Stomach (tissue), 9 donors: ENCODE results near the gene SMCO2. TPM values are rescaled to one million over a fixed set of nuclear protein-coding genes. Genes with fewer than 3 reads are reported as not detected.

Experiments used
- DNase-seq, 2 donors: peaks; one replicate each; pipeline versions ENCODE4 v3.0.0 to v3.0.0-alpha.2; 2013 to 2019
- H3K27ac ChIP-seq, 5 donors: fragments of 200-600 bp in 4 of 5; sonication (generic) in 4 of 5; one replicate each; pipeline ENCODE4 v1.5.1; 2013 to 2019; ENCODE audit warnings: mild to moderate bottlenecking in 1 of 5, moderate library complexity in 1 of 5
- H3K27me3 ChIP-seq, 3 donors: fragments of 200-600 bp; sonication (generic); one replicate each; pipeline ENCODE4 v1.5.1; 2017 to 2019; ENCODE audit warnings: mixed run types in 1 of 3
- H3K36me3 ChIP-seq, 4 donors: fragments of 200-600 bp; sonication (generic); 1 replicate in 3 of 4; 2 replicates in 1 of 4; pipeline ENCODE4 v1.5.1; 2016 to 2019
- H3K4me1 ChIP-seq, 4 donors: fragments of 200-600 bp; sonication (generic); one replicate each; pipeline ENCODE4 v1.5.1; 2016 to 2019
- H3K4me3 ChIP-seq, 4 donors: fragments of 200-600 bp; sonication (generic) in 3 of 4; one replicate each; pipeline ENCODE4 v1.5.1; 2016 to 2019; ENCODE audit warnings: mild to moderate bottlenecking in 1 of 4
- H3K9me3 ChIP-seq, 4 donors: fragments of 200-600 bp; sonication (generic); one replicate each; pipeline ENCODE4 v1.5.1; 2016 to 2019
- CTCF ChIP-seq, 7 experiments: fragments of 450-650 bp in 4 of 7; fragments of 200-600 bp in 3 of 7; sonication (generic) in 3 of 7; IDR thresholded peaks; one replicate each; pipeline ENCODE4 v1.5.1; 2016 to 2019; ENCODE audit warnings: antibody characterized with exemption in 7 of 7, control low read depth in 2 of 7, mild to moderate bottlenecking in 1 of 7
- EP300 ChIP-seq: sonication (generic); formaldehyde crosslinking; IDR thresholded peaks from one replicate; pipeline ENCODE4 v1.6.1; 2017; ENCODE audit warnings: antibody characterized with exemption
- POLR2A ChIP-seq, 4 donors: fragments of 450-650 bp; IDR thresholded peaks; one replicate each; pipeline ENCODE4 v1.6.1; 2016; ENCODE audit warnings: antibody characterized with exemption in 4 of 4, control low read depth in 2 of 4, mild to moderate bottlenecking in 1 of 4, moderate library complexity in 1 of 4
- POLR2AphosphoS5 ChIP-seq, 3 donors: sonication (generic); formaldehyde crosslinking; IDR thresholded peaks; one replicate each; pipeline ENCODE4 v1.6.1; 2016; ENCODE audit warnings: antibody characterized with exemption in 3 of 3
- WGBS, 5 donors: extraction: QIAGEN DNeasy Blood & Tissue Kit in 3 of 5; methylation state at CpG; one replicate each; pipeline versions ENCODE4 v1.1.5 to v1.1.7; 2013 to 2018; 5-methylcytosine and 5-hydroxymethylcytosine counted together
- intact Hi-C: fragments of 100-400 bp; cut with DNase I; formaldehyde crosslinking; loops from one replicate; pipeline ENCODE4 v1.15.1; 2023; ENCODE audit warnings: low total_unique reads
- polyA plus RNA-seq, 3 donors: library from polyadenylated mRNA; stranded (reverse); fragments of 200-250 nt; gene quantifications; one replicate each; pipeline ENCODE4 v1.2.3, GENCODE V29; 2013
- total RNA-seq, 5 donors: library from RNA; depleted of rRNA; stranded (reverse); fragments of >200 nt; gene quantifications; one replicate each; pipeline versions ENCODE4 v1.1.0 to v1.2.3, GENCODE V29; 2014 to 2016
- donor health status: healthy with polysubstance abuse.
- donor health status: Bipolar disorder and iron deficiency.
- donor health status: healthy.

Gene SMCO2
- total and polyA plus RNA-seq, 8 donors = 1.2 to 2.5 TPM; not detected in 6

DNA sequence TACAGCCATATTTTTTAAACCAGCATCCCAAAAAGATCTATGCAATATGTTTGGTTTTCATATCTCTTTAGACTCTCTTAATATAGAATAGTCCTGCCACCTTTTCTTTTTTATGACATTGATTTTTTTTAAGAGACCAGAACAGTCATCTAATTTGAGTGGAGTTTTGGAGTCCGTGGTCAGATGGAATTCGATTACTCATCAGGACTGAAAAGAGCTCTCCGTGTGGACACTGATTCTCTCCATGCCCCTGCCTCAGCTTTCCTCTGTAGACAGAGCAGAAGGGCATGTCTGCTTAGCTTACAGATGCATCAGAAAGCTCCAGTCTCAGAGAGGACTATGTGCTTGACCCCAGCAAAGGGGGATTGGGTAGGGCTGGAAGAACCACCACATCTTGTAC is 27.8 kb downstream of the SMCO2 start:
- WGBS, 5 donors = 61 to 79% (median 68%) methylated on average over 3 of the region's 3 CpGs
- TF ChIP-seq POLR2A (IDR thresholded peaks at IDR 0.05) (no peak), POLR2AphosphoS5 (IDR thresholded peaks at IDR 0.05) (no peak), CTCF (IDR thresholded peaks at IDR 0.05) (no peak), EP300 (no peak)

DNA sequence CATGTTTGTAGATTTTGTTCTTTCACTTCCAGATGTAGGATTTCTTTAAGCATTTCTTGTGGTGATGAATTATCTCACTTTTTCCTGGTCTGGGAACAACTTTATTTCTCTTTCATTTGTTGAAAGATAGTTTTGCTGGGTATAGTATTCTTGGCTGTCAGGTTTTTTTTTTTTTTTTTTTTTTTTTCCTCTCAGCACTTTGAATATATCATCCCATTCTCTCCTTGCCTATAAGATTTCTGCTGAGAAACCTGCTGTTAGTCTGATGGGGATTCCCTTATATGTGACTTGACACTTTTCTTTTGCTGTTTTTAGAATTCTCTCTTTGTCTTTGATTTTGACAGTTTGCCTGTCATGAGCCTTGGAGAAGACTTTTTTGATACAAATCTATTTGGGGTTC is 30.5 kb downstream of the SMCO2 start:
- H3K4me1 ChIP-seq = no peaks in the 10 kb centered on the region
- no peaks in the 10 kb centered on the region for H3K27me3 ChIP-seq
- TF ChIP-seq POLR2A (IDR thresholded peaks at IDR 0.05) (no peak), POLR2AphosphoS5 (IDR thresholded peaks at IDR 0.05) (no peak), EP300 (no peak), CTCF (IDR thresholded peaks at IDR 0.05) (no peak)
- peaks cover 9 to 35% (median 21%) of the 10 kb centered on the region in 4 donors for H3K9me3 ChIP-seq
- H3K27ac ChIP-seq = no peak overlapping the region
- no peak overlapping the region for H3K4me3 ChIP-seq
- no peaks in the 10 kb centered on the region for H3K36me3 ChIP-seq
- no peak for DNase-seq
- intact Hi-C loops = no loop called here

More for the DNA sequence above, 27.8 kb downstream of the SMCO2 start:
- Histone ChIP-seq H3K9me3 (peaks cover 9 to 35% (median 21%) of the 10 kb centered on the region in 4 donors), H3K4me1 (no peaks in the 10 kb centered on the region), H3K4me3 (no peak overlapping the region), H3K36me3 (no peaks in the 10 kb centered on the region), H3K27me3 (no peaks in the 10 kb centered on the region), H3K27ac (no peak overlapping the region)
- intact Hi-C loops = no loop called here
- no peak for DNase-seq

- intact Hi-C loops = no loop called here
- TF ChIP-seq POLR2A (IDR thresholded peaks at IDR 0.05) = no peak
- no peak for TF ChIP-seq CTCF (IDR thresholded peaks at IDR 0.05)
- TF ChIP-seq EP300 = no peak
- no peak for TF ChIP-seq POLR2AphosphoS5 (IDR thresholded peaks at IDR 0.05)
- Histone ChIP-seq H3K4me1 (no peaks in the 10 kb centered on the region), H3K36me3 (no peaks in the 10 kb centered on the region), H3K4me3 (no peak overlapping the region), H3K9me3 (peaks cover 9 to 35% (median 21%) of the 10 kb centered on the region in 4 donors), H3K27me3 (no peaks in the 10 kb centered on the region), H3K27ac (no peak overlapping the region)
- DNase-seq = no peak
Observed at GRCh38 chr12:27478949-27479348, 32.4 kb downstream of the SMCO2 start.

DNA sequence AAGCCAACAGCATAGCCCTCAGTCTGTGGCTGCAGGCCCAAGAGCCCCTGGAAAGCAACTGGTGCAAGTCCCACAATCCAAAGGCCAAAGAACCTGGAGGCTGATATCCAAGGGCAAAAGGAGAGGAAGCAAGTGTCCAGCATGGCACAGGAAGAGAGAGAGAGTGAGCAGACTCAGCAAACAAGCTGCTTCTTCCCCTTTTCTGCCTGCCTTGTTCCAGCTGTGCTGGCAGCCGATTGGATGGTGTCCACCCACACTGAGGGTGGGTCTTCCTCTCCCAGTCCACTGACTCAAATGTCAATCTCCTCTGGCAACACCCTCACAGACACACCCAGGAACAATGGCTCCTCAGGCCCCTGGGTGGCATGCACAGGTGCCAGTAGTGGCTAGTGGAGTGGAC is 33.5 kb downstream of the SMCO2 start:
- Histone ChIP-seq H3K4me1 (no peaks in the 10 kb centered on the region), H3K27ac (no peak overlapping the region), H3K9me3 (peaks cover 9 to 35% (median 21%) of the 10 kb centered on the region in 4 donors), H3K27me3 (no peaks in the 10 kb centered on the region), H3K36me3 (no peaks in the 10 kb centered on the region), H3K4me3 (no peak overlapping the region)
- intact Hi-C loops = no loop called here
- no peak for DNase-seq
- TF ChIP-seq POLR2A (IDR thresholded peaks at IDR 0.05) = no peak
- TF ChIP-seq EP300 = no peak
- no peak for TF ChIP-seq POLR2AphosphoS5 (IDR thresholded peaks at IDR 0.05)
- TF ChIP-seq CTCF (IDR thresholded peaks at IDR 0.05) = no peak
- 75 to 93% (median 87%) methylated on average over 1 of the region's 1 CpG for WGBS, 5 donors
